Panc1 (cell line): ENCODE results near the gene IL22RA1.

Source experiments
- CTCF ChIP-seq: fragments of 450-650 bp; IDR thresholded peaks from 2 replicates; pipeline ENCODE4 v1.5.1; 2017; ENCODE audit warnings: mild to moderate bottlenecking
- SIN3A ChIP-seq: IDR thresholded peaks from 2 replicates; pipeline ENCODE4 v1.6.1; 2012; ENCODE audit warnings: low read depth, mild to moderate bottlenecking, low read length, moderate library complexity, borderline replicate concordance; ENCODE audit not compliant: insufficient read depth
- TCF7L2 ChIP-seq: IDR thresholded peaks from 2 replicates; pipeline ENCODE4 v1.6.1; 2011; ENCODE audit warnings: mild to moderate bottlenecking, low read depth, low read length, inconsistent platforms

- no peak for TF ChIP-seq CTCF
- TF ChIP-seq TCF7L2, result no peak
- TF ChIP-seq SIN3A, result no peak
Observed at GRCh38 chr1:24125456-24125855, 17.5 kb downstream of the IL22RA1 start.
